Body of pancreas (tissue), 4 donors: ENCODE data around the gene VTN. TPM values are rescaled to one million over a fixed set of nuclear protein-coding genes. Genes with fewer than 3 reads are reported as not detected.

Experiments used
- ATAC-seq: fragments of 150-250 bp; one replicate; pipeline ENCODE4 v1.9.1; 2016
- DNase-seq, 4 donors: peaks; one replicate each; pipeline ENCODE4 v3.0.0-alpha.2; 2019
- H3K27ac ChIP-seq, 4 donors: fragments of 200-600 bp; sonication (generic); 1 replicate in 3 of 4; 2 replicates in 1 of 4; pipeline versions ENCODE4 v1.5.1 to v1.6.1; 2016 to 2019; ENCODE audit warnings: mild to moderate bottlenecking in 1 of 4, mixed read lengths in 1 of 4, moderate library complexity in 1 of 4
- H3K27me3 ChIP-seq, 2 donors: fragments of 200-600 bp; sonication (generic); one replicate each; pipeline ENCODE4 v1.6.0; 2016; ENCODE audit warnings: mild to moderate bottlenecking in 1 of 2
- H3K36me3 ChIP-seq, 2 donors: fragments of 200-600 bp; sonication (generic); replicated peaks in 1 of 2; 2 replicates each; pipeline ENCODE4 v1.5.1; 2016; ENCODE audit warnings: low read depth in 2 of 2; ENCODE audit not compliant: insufficient read depth in 1 of 2
- H3K4me1 ChIP-seq: fragments of 200-600 bp; sonication (generic); one replicate; pipeline ENCODE4 v1.6.0; 2016
- H3K4me3 ChIP-seq, 2 donors: fragments of 200-600 bp; sonication (generic); 1 replicate in 1 of 2; 2 replicates in 1 of 2; pipeline ENCODE4 v1.5.1; 2016 to 2019
- H3K9me3 ChIP-seq, 3 donors: fragments of 200-600 bp; sonication (generic); 1 replicate in 2 of 3; 2 replicates in 1 of 3; pipeline ENCODE4 v1.5.1; 2016
- CTCF ChIP-seq, 7 experiments: fragments of 450-650 bp in 4 of 7; fragments of 200-600 bp in 3 of 7; sonication (generic) in 3 of 7; IDR thresholded peaks; one replicate each; pipeline ENCODE4 v1.5.1; 2016 to 2019; ENCODE audit warnings: antibody characterized with exemption in 7 of 7
- POLR2A ChIP-seq, 3 donors: fragments of 450-650 bp; IDR thresholded peaks; one replicate each; pipeline ENCODE4 v1.6.1; 2016; ENCODE audit warnings: antibody characterized with exemption in 3 of 3, mild to moderate bottlenecking in 2 of 3
- WGBS, 2 donors: methylation state at CpG; one replicate each; pipeline ENCODE4 v1.1.5; 2017; 5-methylcytosine and 5-hydroxymethylcytosine counted together
- intact Hi-C: fragments of 100-400 bp; cut with DNase I; formaldehyde crosslinking; loops from one replicate; pipeline ENCODE4 v1.15.1; 2023
- total RNA-seq, 2 donors: library from RNA; depleted of rRNA; stranded (reverse); fragments of >200 nt; gene quantifications; one replicate each; pipeline ENCODE4 v1.1.0, GENCODE V29; 2016

The VTN gene
- total RNA-seq, 2 donors from 2014 or later, result 4.2 to 6.6 TPM

GRCh38 chr17:28335201-28335958 lies 34.7 kb downstream of the VTN start, which contains the start of the genes IFT20 and TNFAIP1:
Gene IFT20 (minus strand): TSS chr17:28335472. CDS start chr17:28331985, 3,487 bp downstream.
Gene TNFAIP1 (plus strand): TSS chr17:28335761. CDS start chr17:28339522, 3,761 bp downstream.
- H3K9me3 ChIP-seq, result no peaks in the 10 kb centered on the region
- H3K4me1 ChIP-seq, result peaks cover 64% of the 10 kb centered on the region
- peak within 1 kb of the TSS; percentile 92 to 97 (median 96) for H3K27ac ChIP-seq
- peaks cover 0 to 3% of the 10 kb centered on the region in 2 donors for H3K36me3 ChIP-seq
- 0% methylated on average over 8 to 59 of the region's 62 CpGs for WGBS, 2 donors
- H3K27me3 ChIP-seq, result no peaks in the 10 kb centered on the region
- peak; percentile 92 to 98 (median 97) for TF ChIP-seq POLR2A (IDR thresholded peaks at IDR 0.05)
- no peak for TF ChIP-seq CTCF (IDR thresholded peaks at IDR 0.05)
- peak within 1 kb of the TSS; percentile 89 to 91 for H3K4me3 ChIP-seq
- ATAC-seq (peak; percentile 94), DNase-seq (peak; percentile 98 to 100 (median 99))
- intact Hi-C loops, result no loop called here

- 3 to 4% methylated on average over 15 to 18 of the region's 18 CpGs for WGBS, 2 donors
- no peak for ATAC-seq
- no peak for TF ChIP-seq POLR2A (IDR thresholded peaks at IDR 0.05)
- no peak for TF ChIP-seq CTCF (IDR thresholded peaks at IDR 0.05)
- intact Hi-C loops, result no loop called here
- Histone ChIP-seq H3K27me3 (no peaks in the 10 kb centered on the region), H3K4me3 (peak overlapping the region; percentile 49 to 89), H3K36me3 (no peaks in the 10 kb centered on the region), H3K27ac (peak overlapping the region; percentile 74 to 97 (median 93)), H3K4me1 (peaks cover 64% of the 10 kb centered on the region), H3K9me3 (no peaks in the 10 kb centered on the region)
- peak in 1 of 4 donors; percentile 44 for DNase-seq
These were observed 35.4 kb downstream of the VTN start for GRCh38 chr17:28334666-28335200.

GRCh38 chr17:28334171-28334570 lies 35.9 kb downstream of the VTN start:
- DNase-seq (no peak), ATAC-seq (no peak)
- H3K4me3 ChIP-seq, result no peak overlapping the region
- intact Hi-C loops, result no loop called here
- H3K36me3 ChIP-seq, result no peaks in the 10 kb centered on the region
- H3K9me3 ChIP-seq, result no peaks in the 10 kb centered on the region
- no peak for TF ChIP-seq CTCF (IDR thresholded peaks at IDR 0.05)
- TF ChIP-seq POLR2A (IDR thresholded peaks at IDR 0.05), result no peak
- peak overlapping the region; percentile 74 to 97 (median 93) for H3K27ac ChIP-seq
- 26 to 29% methylated on average over 6 of the region's 6 CpGs for WGBS, 2 donors
- H3K4me1 ChIP-seq, result peaks cover 64% of the 10 kb centered on the region
- H3K27me3 ChIP-seq, result no peaks in the 10 kb centered on the region

- peaks cover 59% of the 10 kb centered on the region for H3K4me1 ChIP-seq
- peak overlapping the region; percentile 74 to 97 (median 93) for H3K27ac ChIP-seq
- intact Hi-C loops, result no loop called here
- ATAC-seq (no peak), DNase-seq (peak in 1 of 4 donors; percentile 6)
- TF ChIP-seq POLR2A (IDR thresholded peaks at IDR 0.05) (no peak), CTCF (IDR thresholded peaks at IDR 0.05) (no peak)
- H3K9me3 ChIP-seq, result no peaks in the 10 kb centered on the region
- no peak overlapping the region for H3K4me3 ChIP-seq
- no peaks in the 10 kb centered on the region for H3K27me3 ChIP-seq
- H3K36me3 ChIP-seq, result peaks cover 1 to 6% of the 10 kb centered on the region in 2 donors
- WGBS, 2 donors, result 6 to 36% methylated on average over 1 of the region's 1 CpG
These were observed 36.9 kb downstream of the VTN start for GRCh38 chr17:28333083-28333746.
